ENCODE results near the gene PCGF5.
"Not testable (repeated sequence)": the region's sequence is repeated elsewhere in the genome, so short reads cannot be mapped to it uniquely, and the experiment has no call there.

The PCGF5 gene

DNA sequence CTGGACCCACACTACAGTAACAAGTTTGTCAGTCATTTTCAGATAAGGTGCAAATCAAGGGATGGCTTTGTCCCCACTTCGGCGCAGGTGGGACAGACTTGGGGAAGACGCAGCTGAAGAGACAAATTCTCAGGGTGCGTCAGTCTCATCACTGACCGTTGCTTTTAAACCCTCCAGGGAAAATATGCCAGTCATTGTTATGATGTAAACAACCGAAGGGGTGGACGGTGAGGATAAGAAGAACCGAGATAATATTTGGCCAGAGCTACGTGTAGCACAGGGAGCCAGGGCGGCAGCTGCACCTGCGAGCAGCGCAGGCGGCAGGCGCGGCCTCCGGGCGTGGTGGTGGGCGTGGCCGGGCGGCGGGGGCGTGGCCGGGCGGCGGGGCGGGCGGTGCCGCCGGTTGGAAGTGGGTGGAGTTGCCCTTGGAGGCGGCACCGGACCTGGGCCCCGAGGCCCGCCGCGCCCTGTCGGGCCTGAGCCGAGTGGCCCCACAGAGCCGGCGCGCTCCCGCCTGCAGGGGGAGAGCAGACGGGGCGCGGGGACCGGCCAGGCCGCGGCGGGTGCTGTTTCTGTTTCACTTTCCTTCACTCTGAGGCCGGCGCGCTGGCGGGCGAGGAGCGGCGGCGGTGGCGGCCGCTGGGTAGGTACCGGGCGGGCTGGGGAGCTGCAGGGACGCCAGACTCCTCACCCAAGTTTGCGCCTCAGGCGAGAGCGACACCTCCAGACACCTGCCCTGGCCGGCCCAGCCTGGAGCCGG lies at the start of gene PCGF5:
Gene PCGF5 (plus strand): TSS at position 470 of the 760 bp plus-strand sequence. CDS start 2,209 bp downstream, outside the sequence.
- DNase-seq = peak; percentile 79 to 90 (median 86)

DNA sequence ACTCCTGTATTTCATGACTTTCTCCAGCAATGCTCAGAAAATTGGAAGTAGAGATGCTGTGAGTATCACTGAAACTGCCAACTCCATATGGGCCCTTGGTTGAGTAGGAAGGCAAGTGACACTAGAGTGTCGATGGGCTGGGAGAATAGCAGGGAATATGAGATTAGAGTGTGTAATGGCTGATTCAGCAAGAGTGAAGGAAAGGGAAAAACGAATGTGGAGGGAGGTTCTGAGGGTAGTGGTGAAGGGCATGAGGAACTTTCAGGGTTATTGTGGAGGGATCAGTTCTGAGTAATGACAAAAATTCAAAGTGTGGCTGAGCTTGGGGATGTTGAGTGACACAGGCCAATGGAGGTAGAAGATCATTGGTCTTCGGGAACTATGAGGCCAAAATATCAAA lies 49.0 kb upstream of the PCGF5 start:
- DNase-seq = no peak

DNA sequence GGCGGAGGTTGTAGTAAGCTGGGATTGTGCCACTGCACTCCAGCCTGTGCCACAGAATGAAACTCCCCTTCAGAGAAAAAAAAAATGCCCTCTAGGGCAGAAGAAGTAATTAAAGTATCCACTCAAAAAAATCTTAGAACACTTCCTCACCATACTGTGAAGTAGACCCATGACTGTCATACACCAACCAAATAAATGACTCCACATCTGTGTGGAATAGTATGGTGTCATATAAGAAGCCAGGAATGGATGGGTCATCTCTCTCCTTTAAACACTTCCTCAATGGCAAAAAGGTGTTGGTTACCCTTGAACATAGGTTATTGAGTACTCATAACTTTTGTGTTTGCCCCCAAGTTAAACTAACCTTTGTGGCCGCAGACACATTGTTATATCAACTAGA lies 48.1 kb upstream of the PCGF5 start:
- no peak for DNase-seq

DNA sequence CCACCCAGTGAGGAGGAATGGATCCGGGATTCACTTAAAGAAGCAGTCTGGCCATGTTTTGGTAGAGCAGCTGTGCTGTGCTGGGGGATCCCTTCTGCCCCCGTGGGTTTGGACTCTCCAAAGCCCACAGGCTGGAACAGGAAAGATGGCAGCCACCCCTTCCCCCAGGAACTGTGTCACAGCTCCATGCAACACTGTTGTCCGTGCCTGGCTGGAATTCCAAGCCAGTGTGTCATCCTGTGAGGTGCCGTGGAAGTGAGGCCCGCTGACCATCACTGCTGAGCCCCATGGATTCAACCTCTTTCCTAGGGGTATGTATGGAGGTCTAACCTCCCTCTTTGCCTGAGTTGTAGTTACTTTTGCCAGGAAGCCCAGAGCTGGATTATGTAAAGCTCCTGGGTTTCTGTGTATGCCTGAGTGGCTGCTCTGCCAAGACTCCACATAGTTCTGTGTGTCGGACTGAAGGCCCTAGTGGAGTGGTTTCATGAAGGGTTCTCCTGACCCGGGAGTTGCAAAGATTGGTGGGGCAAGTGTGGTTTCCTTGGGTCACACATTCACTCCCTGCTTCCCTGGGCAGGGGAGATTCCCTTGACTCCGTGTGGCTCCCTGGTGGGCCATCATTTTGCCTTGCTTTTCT lies 35.1 kb upstream of the PCGF5 start:
- no peak for DNase-seq

DNA sequence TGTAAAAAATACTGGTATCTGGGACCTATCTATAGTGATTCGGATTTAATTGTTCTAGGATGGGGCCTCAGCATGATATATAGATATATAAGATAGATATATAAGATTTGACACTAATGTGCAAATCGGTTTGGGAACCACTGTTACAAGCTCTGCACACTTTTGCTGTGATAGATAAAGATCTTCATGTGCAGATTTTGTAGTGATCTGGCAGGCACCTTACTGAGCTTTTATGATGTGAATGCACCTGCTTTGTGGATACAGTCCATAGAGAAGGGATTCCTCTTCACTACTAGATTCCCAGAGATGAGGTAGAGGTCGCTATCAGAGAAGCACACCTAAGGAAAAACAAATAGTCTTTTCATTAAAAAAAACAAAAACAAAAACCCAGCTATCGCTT lies 33.3 kb upstream of the PCGF5 start:
- DNase-seq = no peak

DNA sequence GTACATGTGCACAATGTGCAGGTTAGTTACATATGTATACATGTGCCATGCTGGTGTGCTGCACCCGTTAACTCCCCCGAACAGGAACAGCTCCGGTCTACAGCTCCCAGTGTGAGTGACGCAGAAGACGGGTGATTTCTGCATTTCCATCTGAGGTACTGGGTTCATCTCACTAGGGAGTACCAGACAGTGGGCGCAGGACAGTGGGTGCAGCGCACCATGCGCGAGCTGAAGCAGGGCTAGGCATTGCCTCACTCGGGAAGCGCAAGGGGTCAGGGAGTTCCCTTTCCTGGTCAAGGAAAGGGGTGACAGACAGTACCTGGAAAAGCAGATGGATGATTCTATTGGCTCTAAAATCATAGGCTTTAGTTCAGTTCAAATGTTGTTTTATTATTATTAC lies 32.5 kb upstream of the PCGF5 start:
- not testable (repeated sequence) for DNase-seq

DNA sequence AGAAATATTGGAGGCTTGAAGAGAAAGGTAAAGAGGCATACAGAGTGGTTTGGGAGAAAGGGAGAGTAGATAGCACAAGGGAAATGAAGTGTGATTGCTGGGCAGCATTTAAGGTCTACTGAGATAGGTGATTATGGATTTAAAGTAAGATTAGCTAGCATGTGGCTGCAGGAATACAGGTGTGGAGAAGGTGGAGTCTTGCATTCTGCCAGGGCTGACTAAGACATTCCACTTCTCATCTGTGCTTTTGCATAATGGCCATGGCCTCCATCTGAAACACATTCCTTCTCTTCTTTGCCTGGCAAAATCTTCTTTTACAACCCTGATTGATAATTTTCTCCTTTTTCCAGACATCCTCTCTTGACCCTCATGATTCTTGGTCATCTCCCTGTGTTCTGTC lies 31.6 kb upstream of the PCGF5 start:
- DNase-seq = no peak

DNA sequence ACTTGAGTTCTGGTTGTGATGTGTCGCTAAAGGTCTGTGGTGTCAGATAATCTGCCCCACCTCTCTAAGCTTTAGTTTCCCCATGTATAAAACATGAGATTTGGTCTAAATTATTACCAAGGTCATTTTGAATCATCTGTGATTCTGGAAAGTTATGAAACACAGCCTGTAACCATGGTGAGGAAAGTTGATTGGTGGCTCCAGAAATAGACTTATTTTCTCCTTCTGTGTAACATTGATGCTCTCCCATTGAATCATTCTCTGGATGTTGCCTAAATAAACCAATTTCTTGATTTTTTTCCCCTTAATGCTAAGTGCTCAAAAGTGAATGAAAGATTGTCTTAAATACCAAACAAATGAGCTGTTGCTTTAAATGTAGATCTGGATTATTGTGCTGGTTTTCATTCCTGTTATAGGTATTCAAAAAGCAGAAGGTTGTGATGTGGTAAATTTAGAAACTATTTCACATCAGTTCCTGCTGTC lies 30.0 kb upstream of the PCGF5 start:
- DNase-seq = no peak

DNA sequence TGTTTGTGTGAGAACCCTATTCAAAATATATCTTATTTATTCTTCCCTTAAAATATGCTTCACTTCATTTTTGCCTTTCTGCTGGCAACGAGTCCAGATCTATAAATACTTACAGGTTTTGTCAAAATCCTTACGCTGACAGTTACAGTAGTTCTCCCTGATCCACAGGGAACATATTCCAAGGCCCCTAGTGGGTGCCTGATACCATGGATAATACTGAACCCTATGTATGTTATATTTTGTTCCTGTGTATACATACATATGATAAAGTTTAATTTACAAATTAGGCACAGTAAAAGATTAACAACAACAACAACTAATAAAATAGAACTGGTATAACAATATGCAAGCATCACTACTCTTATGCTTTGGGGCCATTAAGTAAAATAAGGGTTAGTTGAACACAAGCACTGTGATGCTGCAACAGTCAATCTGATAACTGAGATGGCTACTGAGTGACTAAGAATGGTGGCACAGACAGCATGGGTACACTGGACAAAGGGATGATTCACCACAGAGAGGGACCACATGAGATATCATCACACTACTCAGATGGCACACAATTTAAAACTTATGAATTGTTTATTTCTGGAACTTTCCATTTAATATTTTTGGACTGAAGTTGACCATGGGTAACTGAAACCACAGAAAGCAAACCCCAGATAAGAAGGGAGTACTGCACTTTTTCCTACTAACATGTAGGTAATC lies 29.4 kb upstream of the PCGF5 start:
- no peak for DNase-seq

DNA sequence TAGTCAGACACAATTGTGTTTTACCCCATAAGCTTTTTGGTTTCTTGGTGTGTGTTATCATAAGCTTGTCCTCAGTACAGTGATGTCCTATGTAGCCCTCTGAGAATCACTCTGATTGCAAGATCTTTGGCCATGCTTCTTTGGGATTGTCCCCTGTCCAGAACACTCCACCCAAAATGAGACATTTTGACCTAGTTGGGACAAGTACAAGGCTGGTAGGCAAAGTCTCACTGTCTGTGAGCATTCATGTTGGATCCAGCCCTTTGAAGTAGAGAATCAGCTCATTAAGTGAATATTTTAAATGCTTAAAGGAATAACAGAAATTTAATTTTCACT lies 28.9 kb upstream of the PCGF5 start:
- DNase-seq = no peak

DNA sequence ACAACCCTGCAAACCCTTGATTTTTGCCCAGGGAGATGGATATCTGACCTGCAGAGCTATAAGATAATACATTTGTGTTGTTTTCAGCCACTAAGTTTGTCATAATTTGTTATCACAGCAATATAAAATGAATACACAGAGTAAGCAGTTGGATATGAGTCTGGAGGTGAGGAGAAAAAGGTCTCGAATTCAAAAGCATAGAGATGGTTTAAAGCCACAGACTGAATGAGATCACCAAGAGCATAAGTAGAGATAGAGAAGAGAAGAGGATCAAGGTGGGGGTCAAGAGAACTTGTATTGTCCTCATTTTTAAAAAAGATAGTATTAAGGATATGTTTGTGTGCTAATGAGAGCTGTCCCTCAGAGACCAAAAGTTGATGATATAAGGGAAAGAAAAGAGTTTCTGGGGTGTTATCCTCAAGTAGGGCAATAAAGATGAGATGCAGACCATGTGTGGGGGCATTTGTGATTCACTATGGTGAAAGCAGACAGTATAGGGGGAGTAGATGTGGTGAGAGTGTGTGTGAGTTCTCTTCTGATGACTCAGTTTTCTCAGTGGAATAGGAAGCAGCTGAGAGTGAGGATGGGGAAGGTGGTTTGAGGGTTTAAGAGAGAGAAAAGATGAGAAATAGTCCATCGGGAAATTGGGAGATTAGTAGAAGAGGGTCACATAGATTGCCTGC lies 25.8 kb upstream of the PCGF5 start:
- no peak for DNase-seq

DNA sequence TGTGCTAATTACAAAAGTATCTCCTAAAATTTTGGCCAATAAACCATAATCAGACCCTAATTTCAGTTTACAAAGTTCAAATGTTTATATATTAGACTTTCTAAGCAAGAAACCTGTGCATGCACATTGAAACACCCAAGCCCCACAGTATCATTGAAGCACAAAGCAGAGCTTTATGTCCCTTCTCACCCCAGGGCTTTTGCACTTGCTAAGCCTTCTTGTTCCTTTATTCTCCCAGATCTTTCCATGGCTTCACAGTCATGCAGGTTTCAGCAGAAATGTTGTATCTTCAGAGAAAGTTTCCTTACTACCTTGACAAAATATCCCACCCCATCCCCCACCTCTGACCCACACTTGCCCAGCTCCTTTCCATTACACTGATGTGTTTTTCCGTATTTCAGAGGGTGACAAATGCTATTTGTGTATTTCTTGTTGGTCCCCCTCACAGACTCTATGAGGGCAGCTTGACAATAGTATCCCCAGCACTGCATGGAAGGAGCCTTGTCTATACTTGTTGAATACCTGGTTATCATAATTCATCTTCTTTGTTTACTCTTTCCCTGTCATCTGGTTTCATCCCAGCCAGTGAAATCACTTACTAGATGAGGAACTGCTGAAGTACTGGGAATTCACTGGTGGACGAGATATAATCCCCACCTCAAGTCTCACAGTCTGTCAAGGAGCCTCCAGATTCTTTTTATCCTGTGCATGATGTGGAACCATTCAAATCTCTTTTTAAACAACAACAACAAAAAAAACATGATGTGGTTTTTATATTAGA lies 24.0 kb upstream of the PCGF5 start:
- no peak for DNase-seq

DNA sequence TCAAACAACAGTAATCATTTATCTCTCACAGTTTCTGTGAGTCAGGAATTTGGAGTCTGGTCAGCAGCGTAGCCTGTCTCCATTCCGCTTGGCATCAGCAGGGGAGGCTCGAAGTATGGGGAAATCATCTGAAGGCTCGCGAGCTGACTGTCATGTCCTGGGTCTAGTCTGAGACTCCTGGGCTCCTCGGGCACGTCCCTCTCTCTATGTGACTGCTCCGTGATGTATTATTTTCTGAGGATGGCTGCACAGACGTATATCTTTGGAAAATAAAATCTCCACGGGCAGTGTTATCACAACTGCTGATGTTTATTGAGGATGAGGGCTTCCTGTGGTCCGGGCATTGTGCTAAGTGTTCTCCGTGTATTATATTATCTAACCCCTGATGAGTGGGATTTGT lies 23.3 kb upstream of the PCGF5 start:
- DNase-seq = no peak

DNA sequence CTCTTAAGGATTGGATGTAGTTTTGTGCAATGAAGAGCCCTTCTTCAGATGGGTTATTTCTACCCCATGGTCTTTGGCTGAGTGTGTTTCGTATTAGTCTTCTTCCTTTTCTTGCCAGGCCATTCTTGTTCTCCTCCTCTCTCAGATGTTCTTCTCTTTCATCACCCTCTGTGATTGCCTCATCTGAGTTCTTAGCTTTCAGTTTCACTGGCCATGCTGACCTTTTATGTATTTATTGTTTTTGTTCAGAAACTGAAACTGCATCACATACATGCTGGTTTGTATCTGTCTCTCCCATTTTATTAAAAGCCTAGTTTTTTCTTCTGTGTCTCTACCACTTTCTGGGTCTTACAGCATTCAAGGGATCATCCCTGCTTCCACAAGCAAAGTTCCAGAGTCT lies 21.7 kb upstream of the PCGF5 start:
- no peak for DNase-seq

DNA sequence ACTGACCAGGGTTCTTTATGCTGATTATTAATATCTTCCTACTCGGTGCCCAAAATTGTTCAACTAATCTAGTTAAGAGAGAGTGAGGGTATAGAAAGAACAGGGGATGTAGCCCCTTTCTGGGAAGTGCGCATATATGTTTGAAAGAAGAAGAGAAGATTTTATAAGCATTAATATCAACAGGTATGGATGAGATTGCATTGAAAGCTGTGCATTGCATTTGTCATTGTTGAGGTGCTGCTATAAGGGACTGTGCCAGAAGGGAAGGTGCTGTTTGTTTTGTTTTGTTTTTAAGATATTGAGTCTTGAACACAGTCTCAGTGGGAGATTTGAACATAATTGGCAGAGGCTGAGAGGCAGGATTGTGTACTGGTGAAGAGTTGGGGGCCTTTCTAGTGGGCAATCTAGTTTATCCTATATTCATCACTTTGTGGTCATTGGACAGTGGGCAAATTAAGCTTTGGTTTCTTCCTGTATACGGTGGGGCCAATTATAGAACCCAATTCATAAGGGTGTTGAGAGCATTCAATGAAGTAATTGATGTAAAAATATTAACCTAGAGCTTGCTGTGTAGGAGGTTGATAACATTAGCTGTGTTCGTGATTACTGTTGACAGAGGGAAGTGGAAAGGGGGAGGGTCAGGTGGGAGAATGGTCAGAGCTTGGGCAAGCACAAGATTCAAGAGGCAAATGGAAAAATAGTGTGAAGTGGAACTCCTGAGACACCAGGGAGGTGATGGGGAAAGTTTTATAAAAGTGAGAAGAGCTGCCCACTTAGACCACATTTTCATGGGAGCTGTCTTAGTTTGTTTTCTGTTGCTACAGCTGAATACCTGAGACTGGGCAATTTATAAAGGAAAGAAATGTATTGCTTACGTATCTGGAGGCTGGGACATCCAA lies 19.9 kb upstream of the PCGF5 start:
- DNase-seq = no peak

DNA sequence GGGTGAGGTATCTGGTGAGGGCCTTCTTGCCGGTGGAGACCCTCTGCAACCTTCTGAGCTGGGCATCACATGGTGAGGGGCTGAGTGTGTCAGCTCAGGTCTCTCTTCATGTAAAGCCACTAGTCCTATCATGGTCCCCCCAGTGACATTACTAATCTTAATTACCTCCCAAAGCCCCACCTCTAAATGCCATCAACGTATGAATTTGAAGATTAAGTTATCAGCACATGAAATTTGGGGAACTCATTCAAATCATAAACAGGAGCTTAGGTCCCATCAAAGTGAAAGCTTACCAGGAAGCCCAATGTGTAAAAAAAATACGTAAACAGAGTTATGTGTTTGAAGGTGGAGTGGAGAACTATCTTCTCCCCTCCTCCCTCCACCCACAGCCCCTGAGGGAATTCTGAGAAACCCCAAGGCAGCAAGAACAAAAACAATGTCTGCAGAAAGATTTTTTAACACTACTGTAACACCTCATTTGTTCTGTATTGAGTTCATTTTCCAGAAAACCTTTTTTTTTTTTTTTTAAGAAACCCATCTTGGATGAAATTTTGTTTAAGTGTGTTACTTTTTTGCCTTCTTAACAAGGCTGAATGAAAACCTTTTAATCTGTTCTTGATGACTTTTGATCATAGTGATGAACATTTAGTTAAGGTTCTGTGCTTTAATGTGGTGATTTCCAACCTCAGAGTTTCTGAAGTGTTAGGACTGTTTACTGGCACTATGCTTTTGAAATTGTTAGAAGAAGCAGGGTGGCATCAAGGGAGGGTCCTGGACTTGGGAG lies 19.1 kb upstream of the PCGF5 start:
- DNase-seq = peak in 1 of 4 experiments; percentile 6

DNA sequence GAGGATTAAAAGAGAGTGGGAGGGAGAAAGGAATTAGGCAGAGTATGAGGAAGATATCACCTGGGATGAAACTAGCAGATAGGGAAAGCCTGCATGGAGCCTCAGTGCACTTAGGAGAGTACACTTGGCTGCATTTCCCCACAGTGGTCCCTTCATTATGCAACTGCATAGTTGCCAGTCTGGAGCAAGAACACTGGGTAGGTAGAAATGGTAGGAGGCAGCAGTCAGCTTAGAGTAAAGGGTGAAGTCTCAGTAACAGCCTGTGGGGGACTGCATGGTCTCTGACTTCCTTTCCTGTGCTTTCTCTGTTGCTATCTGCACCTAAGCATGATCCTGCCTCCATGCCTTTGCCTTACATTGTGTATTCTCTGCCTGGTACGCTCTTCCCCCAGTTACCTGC lies 14.0 kb upstream of the PCGF5 start:
- DNase-seq = no peak

DNA sequence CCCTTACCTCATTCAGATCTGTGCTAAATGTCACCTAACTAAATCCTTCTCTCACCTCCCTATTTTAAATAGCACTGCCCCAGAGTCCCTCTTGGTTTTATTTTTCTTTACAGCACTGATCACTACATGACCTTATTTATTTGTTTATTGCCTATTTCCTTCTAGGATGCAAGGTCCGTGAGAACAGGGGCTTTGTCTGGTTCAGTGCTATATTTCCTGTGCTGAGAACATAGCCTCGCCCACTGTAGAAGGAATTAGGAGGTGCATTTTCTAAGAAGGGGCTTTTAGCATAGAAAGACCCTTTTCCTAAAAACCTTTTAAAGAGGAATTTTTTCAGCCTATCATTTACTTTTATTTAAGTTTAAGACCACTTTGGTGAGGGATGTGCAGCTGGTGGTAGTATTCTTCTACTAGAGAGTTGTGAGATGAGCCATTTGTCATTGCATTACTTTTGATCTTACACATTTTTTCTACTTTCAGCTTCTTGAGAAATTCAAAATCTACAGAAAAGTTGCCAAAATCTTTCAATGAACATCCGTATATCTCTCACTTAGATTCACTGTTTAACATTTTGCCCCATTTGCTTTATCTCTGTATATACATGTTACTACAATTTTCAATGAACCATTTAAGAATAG lies 13.5 kb upstream of the PCGF5 start:
- DNase-seq = no peak

DNA sequence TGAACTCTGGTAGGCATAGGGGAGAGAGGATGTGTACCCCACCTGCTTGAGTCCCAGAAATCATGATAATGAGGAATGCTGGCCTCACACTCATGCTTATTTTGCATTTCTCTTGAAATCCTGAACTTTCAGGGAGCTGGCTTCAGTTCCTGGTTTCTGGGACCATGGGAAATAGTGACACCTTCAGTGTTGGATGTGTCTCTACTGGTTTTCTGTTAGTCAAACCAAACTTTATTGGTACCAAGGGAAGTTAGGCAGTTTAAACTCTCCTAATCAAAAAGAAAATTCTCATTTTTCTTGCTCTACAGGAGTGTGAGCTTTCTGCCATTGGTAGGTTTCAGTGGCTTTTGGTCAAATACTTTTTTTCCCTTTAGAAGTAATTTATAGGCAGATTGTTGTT lies 11.8 kb upstream of the PCGF5 start:
- DNase-seq = no peak

DNA sequence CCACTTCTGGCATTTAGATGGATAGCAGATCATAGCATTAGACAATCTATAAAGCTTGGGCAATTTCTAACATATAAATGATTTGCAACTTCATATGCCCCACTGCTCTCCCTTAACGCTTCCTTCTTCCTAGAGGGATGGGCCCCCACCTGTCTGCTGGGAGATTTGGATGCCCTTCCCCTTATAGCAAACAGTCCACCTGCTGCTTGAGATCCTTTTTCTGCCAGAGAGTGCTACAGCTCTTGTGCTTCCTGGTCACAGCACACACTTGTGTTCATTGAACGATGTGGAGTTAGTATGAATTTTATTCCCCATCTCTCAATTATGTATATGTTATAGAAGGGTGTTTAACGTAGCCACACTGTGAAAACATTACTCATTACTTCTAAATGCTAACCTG lies 10.4 kb upstream of the PCGF5 start:
- no peak for DNase-seq

Measured in activated CD4-positive, CD25-positive, alpha-beta regulatory T cell (primary cell).